ENCODE data around the gene ZCCHC24.

DNA sequence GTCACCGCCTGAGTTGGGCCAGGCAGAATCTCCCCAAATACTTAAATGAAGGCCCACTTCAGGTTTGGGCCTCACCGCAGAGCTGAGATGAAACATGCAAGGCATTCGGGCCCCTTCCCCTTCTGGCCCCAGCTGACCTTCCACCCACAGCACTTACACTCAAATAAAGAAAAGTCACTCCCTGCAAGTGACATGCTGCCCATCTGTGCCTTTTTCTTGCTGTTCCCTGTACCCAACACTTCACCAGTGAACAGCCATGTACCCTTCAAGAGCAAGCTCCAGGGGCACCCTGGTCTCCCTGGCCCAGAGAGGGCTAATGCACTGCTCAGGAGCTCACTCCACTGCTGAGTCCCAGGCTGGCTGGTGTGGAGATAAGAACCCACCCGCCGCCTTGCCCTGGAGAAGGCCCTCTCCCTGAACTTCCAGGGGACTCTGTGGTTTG, 40.7 kb downstream of the ZCCHC24 start:
- TF ChIP-seq CTCF (IDR thresholded peaks at IDR 0.05) (no peak), POLR2A (IDR thresholded peaks at IDR 0.05) (no peak)
